ENCODE measurements around the gene TUBA8.
"Not testable (repeated sequence)": the region's sequence is repeated elsewhere in the genome, so short reads cannot be mapped to it uniquely, and the experiment has no call there.

The TUBA8 gene

DNA sequence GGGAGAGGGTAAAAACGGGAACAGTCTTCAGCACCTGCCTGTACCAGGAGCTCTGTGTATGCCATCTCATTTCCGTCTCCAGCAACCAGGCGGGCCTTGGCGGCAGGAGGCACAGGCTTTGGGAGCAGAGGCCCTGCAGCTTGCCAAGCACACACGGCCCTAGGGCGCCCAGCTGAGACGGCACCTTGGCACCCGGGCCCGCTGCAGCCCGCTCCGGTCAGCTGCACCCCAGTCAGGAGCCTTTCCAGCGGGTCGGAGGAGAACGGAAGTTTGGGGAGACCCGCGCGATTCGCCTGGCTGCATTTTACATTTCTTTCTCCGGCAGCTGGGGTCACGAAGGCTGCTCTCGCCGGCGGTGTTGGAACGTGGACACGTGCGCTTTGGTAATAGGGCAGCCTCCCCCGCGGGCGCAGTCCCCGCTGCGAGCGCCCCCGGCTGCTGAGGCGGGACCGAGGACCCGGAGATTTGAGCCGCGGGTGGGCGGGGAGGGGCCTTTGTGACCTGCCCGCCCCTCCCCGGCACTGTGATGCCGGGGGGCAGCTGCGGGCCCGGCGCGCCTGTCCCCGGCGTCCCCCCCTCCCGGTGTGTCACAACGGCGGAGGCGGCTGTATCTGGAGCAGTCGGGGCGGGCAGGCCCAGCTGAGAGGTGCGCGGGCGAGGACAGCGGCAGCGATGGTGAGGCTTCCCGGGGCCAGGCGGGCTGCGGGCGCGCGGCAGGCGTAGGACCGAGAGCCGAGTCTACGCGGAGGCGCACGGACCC lies at the start of gene TUBA8:
Gene TUBA8, plus strand, starts transcription at position 616 of the 760 bp plus-strand sequence. Its CDS starts 57 bp downstream, at position 673.
- DNase-seq: peak; percentile 92

DNA sequence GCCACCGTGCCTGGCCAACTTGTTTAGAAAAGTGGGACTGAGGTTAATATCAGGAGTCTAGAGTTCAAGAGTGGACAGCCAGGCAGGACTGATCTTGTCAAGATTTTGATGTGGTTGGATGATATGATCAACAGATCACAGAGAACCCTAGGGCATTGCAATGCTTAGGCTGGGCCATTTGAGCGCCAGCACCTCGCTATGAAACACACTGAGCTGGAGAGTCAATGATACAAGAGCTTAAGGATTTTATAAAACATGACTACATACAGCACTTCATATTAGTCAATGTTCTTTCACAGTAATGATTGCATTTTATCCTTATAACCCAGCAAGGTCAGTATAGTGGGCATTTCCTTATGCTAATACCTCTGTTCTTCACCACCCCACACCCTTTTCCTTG lies 48.2 kb upstream of the TUBA8 start:
- no peak for DNase-seq

DNA sequence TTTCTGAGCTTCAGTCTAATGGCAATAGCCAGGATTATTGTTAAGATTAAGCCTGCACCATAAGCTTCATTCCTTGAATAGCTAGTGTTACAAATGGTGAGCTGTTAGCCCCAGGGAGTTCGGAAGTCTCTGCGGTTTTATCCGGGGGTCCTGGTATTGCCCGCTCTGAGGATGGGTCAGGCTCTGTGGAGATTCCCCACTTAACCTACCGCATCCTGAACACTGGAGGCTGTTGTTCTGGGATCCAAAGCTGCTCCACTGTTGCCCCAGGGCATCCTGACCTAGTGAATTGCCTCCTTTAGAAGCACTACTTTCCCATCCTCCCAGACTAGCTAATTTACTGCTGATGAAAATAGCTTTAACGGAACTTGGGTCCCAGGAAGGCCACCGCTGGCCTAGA lies 47.3 kb upstream of the TUBA8 start:
- no peak for DNase-seq

DNA sequence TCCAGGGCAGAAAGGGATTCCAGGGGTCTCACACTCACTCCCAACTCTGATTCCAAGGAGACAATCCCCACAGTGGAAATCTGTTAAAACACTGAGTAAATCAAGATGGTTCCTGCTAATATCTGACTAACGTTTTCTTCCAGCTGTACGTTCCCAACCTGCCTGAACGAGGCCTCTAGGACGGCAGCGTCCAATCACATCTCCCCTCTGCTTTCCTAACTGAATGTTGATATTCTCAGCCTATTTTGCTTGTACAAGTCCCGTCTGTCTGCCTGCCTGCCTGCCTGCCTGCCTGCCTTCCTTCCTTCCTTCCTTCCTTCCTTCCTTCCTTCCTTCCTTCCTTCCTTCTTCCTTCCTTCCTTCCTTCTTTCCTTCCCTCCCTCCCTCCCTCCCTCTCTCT lies 46.9 kb upstream of the TUBA8 start:
- DNase-seq: not testable (repeated sequence)

DNA sequence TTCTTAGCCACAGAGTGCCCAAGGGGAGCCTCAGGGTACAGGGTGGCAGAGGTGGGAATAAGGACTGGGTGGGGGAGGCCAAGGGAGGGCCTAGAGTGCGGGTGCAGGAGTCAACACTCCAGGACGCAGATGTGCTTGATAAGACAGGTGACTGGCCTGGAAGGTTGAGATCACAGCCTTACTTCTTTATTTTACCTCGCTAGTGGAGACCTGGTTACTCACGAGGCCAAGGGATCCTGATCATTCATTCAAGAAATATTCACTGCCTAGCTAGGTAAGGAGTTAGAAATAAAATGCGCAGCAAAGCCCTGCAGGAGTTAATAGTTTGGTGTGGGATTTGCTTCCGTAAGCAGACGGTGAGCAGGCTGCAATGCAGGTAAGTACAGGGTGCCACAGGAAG lies 46.0 kb upstream of the TUBA8 start:
- no peak for DNase-seq

DNA sequence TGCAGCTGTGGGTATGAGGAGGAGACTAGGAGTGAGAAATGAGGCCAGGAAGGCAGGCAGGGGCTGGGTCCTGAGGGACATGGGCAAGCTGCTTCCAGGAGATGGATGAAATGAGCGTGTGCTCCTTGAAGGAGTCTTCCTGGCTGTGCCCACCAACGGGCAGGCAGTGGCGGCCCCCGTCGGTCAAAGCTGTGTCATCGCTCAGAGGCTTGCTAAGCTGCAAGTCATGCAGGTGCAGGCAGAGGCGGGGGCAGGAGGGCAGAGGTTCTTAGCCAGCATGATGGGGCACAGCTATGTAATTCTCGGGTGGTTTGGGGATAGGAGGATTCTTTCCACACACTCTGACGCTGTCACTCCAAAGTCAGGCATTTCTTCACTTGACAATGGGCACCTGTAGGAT lies 45.4 kb upstream of the TUBA8 start:
- no peak for DNase-seq

DNA sequence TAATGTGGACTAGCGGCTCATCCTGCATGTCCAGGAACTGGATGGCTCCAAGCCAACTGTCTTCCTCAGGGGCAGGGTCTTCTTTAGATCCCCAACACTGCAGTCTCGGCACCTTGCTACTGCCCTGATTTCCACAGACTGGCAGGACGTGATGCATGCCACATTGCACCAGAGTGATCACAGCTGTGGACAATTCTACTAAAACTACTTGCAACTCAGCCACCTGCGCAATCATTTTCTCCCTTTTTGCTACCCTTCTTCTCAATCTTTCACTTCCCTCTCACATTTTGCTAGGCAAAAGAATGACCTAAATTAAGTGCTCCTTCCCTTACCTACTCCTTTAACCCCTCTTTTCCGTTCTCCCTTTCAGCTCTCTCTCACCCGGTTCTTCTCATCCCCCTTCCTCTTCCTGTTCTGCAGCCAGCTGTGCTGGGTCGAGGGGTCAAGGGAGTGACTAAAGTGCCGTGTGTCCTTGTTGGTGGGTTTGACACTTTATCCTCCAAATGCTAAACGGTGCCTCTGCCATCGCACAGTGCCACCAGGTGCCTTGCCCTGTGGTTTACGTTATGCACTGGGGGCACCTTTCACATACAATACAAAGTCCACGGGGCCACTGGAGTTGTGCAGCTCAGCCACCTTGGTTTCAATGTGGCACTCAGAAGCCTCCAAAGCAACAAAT lies 44.3 kb upstream of the TUBA8 start:
- no peak for DNase-seq

DNA sequence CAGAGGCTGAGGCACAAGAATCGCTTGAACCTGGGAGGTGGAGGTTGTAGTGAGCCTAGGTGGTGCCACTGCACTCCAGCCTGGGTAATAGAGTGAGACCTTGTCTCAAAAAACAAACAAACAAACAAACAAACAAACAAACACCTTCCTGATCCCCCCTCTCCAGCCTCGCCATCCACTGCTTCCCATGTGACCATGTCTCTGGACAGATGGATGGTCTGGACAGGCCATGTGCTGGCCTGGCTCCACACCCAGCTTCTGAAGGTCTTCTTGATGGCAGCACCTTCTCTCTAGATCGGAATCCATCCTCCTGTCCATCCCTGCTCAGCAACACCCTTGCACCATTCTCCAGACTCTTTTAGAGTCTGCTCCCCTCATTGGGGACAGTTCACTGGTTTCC lies 43.5 kb upstream of the TUBA8 start:
- no peak for DNase-seq

DNA sequence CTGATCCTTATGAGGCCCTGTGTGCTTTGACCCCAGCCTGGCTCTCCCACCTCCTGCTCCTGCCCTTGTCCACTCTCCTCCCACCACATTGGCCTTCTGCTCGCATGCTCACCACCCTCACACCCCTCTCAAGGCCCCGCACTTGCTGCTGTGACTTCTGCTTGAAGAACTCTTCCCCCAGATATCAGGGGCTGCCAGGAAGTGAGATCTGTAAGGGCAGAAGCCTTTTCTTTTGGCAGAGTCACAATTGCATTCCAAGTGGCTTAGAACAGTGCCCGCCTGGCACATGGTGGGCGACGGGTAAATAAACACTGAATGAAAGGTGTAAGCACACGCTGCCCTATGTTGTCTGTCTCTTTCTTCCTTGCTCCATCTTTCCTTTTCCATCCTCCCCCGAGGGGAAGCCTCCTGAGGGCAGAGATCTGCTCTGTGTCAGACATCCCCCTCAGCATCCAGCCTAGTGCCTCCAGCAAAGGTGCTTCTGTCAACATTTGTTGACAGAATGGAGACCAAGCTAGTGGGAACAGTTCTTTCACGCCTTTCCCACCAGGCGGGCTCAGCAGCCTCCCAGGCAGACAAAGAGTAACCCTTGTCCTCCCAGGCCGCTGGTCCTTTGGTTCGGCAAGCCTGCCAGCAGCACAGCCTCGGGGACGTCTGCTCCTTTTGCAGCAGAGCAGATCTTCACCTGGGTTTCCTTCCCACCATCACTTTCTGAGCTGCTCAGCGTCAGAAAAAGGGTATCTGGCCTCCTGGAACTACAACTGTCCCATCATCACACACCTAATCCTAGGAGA lies 42.9 kb upstream of the TUBA8 start:
- no peak for DNase-seq

DNA sequence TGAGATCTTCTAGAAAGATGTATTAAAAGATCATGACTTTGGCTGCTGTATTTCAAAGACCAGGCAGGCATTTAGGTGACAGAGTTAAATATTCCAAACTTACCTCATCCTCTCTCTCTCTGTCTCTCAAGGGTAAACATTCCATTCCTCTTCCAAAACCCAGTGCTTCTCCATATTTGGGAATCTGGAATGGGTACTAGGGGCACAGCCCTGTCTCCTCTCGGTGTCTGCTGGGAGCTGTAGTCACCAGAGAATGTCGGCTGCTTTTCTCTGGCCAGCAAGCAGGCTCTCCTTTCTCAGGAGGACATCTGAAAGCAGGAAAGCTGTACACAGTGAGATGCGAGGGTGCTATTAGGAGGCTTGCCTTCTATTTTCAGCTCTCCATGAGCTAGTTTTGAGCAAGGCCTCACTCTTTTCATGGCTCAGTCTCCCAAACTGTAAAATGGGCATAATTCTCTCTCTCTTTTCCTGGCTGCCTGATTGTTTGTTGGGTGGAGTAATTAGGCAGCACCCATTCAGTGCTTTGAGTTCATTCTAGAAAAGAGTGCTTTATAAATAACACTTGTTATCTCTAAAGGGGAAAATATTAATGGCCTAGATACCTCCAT lies 42.1 kb upstream of the TUBA8 start:
- no peak for DNase-seq

DNA sequence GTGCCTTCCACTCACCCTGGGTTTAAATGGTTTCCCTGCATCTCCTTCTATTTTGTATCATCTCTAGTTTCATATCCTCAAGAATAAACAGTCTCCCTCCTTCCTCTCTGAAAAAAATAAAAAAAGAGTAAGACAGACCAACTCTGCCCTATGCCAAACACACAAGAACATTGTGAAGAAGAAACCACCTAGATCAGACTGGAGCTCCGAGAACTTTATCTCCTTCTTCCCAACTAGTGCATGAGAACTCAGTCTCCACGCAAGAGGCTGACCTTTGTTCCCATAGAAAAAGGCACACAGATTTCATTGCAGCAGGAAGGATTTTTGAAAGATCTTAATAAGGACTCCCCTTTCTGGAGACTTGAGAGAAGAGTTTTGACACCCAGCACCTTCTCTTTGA lies 41.6 kb upstream of the TUBA8 start:
- no peak for DNase-seq

DNA sequence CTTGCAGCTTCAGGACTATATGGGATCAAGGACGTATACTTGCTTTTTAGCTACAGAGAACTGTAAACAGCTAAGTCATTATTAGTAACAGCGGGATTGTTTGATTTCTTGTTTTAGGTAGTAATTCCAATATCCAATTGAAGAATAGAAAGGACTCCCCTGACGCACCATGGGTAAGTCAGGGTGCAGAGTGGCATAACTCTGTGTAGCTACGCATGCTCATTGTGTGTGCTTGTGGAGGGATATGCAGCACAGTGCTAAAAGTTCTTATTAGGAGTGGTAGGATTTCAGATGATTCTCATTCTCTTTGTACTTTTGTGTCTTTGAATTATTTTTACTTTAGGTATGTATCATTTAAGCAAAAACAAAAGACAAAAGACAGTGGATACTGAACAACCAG lies 40.6 kb upstream of the TUBA8 start:
- peak; percentile 82 for DNase-seq

DNA sequence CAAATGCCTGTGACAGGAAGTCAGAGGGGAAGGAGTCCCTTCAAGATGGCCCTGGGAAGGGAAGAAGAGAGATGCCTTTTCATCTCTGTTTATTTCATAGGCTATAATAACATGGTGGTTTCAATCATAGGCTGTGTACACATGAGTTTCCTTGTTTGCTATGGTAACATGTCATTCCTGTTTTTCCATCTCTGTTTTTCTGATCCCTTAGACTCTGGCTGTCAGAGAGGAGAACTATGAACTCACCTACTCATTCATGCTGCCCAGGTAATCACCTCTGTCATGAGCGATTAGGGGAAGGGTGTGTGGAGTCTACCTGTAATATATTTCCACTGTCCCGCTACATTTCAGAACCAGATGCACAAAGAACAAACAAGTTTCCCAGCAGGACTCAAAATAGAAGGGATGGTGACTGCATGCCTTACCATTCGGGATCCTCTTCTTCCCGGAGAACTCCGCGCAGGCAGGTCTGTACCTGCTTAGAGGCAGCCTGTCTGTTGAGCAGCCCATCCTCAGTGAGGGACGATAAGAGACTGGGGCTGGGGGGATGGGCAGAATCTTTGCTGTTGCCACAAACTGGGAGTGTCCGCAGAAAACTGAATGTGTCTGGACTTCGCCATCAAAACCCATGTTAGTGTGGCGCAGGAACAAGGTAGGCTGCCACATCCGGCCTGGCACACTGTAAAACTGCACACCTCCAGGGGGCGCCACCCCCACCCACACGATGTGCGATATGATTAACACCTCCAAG lies 39.9 kb upstream of the TUBA8 start:
- peak; percentile 77 for DNase-seq

DNA sequence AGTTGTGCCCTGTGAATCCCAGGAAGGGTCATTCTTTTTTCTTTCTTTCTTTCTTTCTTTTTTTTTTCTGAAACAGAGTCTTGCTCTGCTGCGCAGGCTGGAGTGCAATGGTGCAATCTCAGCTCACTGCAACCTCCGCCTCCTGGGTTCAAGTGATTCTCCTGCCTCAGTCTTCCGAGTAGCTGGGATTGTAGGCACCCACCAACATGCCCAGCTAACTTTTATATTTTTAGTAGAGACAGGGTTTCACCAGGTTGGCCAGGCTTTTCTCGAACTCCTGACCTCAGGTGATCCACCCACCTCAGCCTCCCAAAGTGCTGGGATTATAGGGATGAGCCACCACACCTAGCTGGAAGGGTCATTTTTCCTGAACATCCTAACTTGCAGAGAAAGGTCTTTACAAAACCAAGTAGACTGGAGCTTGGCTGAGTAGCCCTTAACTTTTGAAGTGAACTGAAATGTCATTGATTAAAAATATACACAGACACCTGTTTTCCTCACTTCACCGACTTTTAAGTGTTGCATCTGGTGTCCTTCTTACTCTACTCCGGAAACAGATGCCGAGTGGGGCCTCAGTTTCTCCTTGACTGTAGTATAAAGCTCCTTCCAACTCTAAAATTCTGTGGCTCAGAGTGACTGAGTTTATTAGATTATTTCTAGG lies 39.2 kb upstream of the TUBA8 start:
- not testable (repeated sequence) for DNase-seq

DNA sequence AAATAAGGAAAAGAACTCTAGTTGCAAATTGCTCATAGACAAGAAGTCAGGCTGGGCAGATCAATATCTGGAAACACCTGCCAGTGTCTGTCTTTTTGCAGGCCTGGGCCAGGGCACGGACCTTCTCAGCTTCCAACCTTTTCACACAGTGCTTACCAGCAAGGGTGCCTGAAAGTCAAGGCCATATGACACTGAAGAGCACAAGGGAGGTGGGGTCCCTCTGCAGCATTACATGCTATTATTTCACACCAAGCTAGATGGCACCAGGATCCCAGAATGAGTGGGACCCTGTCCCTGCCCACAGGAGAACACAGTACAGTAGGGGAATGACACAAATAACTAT lies 38.7 kb upstream of the TUBA8 start:
- no peak for DNase-seq

DNA sequence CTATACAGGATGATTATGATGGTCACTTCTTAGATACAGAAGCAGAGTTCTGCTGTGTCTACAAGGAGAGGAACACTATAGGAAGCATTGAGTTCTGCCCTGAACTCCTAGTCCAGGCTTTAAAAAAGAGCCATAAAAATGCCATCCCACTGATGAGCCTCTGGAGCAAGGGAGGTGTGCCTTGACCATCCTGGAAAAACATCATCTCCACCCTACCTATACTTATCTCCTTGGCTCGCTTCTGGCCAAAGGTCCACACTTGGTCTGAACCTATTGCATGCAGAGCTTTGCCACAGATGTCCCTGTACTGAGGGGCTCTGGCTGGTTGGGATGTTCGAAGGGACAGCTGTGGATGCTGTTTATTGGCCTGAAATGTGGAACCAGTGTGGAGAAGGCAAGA lies 37.1 kb upstream of the TUBA8 start:
- no peak for DNase-seq

DNA sequence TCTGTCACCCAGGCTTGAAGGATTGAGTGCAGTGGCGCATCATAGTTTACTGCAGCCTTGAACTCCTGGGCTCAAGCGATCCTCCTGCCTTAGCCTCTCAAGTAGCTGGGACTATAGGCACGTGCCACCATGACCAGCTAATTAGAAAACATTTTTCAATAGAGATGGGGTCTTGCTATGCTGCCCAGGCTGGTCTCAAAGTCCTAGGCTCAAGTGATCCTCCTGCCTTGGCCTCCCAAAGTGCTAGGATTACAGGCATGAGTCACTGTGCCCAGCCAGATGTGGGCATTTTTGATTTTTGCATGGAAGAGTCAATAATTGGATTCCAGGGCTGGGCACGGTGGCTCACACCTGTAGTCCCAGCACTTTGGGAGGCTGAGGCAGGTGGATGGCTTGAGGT lies 36.7 kb upstream of the TUBA8 start:
- not testable (repeated sequence) for DNase-seq

DNA sequence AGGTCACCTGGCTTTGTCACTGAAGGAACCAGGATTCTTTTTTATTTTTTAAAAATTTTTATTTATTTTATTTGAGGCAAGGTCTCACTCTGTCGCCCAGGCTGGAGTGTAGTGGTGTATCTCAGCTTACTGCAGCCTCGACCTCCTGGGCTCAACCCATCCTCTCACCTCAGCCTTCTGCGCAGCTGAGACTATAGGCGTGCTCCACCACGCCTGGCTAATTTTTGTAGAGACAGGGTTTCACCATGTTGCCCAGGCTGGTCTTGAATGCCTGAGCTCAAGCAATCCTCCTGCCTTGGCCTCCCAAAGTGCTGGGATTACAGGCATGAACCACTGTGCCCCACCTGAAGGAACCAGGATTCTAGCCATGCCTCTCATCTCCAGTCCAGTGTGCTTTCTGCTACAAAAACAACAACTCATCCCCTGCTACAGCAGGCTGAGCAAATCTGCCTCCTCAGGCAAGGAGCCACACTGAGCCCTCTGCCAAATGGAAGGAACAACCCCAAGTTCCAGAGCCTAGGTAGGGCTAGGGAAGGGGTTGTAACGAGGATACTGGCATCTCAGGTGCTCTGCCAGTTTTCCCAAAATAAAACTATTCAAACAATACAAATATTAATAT lies 35.4 kb upstream of the TUBA8 start:
- DNase-seq: no peak

DNA sequence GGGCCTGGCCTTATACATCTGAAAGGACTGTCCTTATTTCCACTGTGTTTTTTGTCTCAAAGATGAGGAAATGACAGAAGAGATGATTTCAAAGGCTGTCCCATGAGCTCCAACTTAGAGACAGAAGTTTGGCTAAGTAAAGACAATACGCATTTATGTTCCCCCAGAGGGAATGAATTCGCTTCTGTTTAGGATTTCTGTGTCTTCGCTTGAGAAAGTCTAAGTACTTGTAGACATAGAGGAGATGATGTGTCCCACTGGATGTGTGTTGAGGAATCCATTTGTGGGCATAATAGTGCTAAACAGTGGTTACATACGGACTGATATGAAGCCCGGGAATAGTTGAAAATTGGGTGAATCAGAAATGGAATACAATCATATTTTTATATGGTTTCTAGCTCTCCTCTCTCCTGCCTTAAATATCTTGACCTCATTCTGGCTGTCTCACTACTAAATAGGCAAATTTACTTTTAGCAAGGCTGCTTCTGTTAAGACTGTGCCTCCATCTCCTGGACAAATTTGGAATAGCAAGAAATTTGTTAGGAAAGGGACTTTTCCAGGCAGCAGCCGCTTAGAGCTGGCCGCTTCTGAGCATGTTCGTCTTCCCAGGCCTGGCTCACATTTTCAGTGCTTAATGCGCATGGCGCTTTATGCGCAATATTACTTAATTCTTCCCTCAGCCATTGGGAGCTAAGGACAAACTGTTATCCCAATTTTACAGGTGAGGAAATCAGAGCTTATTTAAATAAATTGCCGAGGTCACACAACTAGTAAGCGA lies 34.7 kb upstream of the TUBA8 start:
- peak; percentile 92 for DNase-seq

DNA sequence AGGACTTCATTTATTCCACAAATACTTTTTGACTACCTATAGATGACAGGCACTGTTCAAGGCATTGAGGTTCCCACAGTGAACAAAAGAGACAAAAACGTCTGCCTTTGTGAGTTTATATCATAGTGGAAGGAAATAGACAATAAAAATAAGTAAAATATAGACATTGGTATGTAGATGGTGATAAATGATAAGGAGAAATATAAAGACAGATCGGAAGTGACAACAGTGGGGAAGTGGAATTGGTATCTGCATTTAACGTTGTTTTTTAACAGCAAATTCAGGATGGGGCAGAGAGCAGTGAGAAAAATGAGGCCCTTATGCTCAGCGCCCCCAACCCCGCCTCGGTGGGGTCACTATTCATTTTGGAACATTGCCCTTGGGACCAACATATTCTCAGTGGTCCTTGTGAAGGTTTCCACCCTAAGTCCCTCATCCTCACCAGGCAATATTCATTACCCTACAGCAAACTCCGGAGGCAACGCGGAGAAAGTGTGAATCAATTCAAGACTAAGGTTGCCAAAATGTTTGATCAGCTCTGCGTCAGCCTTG lies 33.4 kb upstream of the TUBA8 start:
- no peak for DNase-seq

Data from NCI-H69 (cell line).